ENCODE measurements around the gene ACTRT2.

DNA sequence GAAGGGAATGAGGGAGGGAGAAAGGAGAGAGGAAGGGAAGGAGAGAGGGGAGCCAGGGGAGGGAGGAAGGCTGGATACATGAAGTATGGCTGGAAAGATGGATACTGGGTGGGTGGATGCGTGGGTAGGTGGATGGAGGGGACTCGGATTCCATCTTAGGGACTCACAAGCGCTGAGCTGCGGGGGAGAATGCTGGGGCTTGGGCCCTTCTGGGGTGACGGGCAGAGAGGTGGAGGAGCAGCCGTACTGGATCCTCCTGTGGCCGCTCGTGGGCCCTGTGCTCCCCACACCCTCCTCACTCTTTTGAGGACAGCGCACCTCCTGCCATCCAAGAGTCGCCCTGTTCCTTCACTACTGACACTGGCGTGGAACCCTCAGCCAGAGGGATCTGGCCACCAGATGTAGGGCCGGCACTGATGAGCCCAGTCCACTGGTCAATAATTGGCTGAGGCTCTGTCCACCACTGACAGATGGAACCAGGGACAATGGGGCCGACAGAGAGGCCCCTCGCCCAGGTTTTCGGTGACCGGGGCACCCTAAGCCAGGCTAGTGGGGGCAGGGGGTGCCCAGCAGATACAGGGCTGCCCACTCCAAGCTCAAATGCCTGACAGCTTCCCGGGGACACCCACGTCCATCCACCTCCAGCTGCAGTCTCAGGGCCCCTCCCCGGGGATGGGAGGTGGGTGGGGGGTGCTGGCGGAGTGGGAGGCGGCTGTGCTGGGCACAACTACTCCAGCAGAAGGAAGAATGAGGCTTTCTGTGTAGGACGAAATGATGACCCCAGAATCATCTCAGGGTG is 4.4 kb upstream of the ACTRT2 start:
- TF ChIP-seq CTCF (conservative IDR thresholded peaks at IDR 0.05) = no peak
- TF ChIP-seq ZFX (IDR thresholded peaks at IDR 0.05) = no peak

All from C4-2B (cell line).